Stimulated activated effector memory CD8-positive, alpha-beta T cell treated with anti-CD3 and anti-CD28 coated beads, Interleukin-12 subunit alpha, Interleukin-12 subunit beta, amount 100 ng/mL, for 72 hours (primary cell): ENCODE measurements around the gene CMIP.

Experiments
- ATAC-seq: fragments of 150-1000 bp; cut with Tn5 transposase; 2 replicates; pipeline ENCODE4 v1.10.0; 2021
- DNase-seq, 2 donors: peaks; one replicate each; pipeline ENCODE4 v3.0.0; 2021 to 2022; ENCODE audit warnings: low spot score in 2 of 2
- H3K27ac Mint-ChIP-seq: one replicate; pipeline ENCODE4 v1.8.0; 2022; ENCODE audit warnings: mild to moderate bottlenecking, mixed read lengths
- H3K36me3 Mint-ChIP-seq: one replicate; pipeline ENCODE4 v1.8.0; 2022; ENCODE audit warnings: mild to moderate bottlenecking, mixed read lengths
- H3K4me1 Mint-ChIP-seq: one replicate; pipeline ENCODE4 v1.8.0; 2022; ENCODE audit warnings: mixed read lengths
- H3K4me3 Mint-ChIP-seq: one replicate; pipeline ENCODE4 v1.8.0; 2022; ENCODE audit warnings: mild to moderate bottlenecking, mixed read lengths
- H3K9me3 Mint-ChIP-seq: one replicate; pipeline ENCODE4 v1.8.0; 2022; ENCODE audit warnings: mixed read lengths

Gene CMIP

DNA sequence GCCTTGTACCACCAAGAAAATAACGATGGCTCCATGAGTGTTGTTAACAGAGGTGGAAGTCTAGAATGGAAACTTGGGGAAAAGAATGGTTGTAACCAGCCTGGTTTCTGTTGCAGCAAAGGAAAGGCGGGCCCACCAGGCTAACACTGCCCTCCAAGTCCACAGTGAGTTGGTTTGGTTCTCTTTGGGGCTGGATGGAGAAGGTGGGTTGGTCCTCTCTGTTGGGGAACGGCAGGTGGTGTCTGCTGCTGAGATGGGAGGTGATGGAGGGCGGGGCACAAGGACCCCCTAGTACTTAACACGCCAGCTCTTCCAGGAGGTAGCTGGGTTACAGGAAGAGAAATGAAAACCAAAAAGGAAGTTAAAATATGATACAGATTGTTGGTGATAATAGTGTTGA, 257.9 kb downstream of the CMIP start:
- Mint-ChIP-seq H3K27ac (peak overlapping the region; percentile 76), H3K4me3 (no peak overlapping the region), H3K36me3 (peaks cover 81% of the 10 kb centered on the region), H3K4me1 (peaks cover 24% of the 10 kb centered on the region), H3K9me3 (no peaks in the 10 kb centered on the region)
- ATAC-seq (no peak), DNase-seq (no peak)

DNA sequence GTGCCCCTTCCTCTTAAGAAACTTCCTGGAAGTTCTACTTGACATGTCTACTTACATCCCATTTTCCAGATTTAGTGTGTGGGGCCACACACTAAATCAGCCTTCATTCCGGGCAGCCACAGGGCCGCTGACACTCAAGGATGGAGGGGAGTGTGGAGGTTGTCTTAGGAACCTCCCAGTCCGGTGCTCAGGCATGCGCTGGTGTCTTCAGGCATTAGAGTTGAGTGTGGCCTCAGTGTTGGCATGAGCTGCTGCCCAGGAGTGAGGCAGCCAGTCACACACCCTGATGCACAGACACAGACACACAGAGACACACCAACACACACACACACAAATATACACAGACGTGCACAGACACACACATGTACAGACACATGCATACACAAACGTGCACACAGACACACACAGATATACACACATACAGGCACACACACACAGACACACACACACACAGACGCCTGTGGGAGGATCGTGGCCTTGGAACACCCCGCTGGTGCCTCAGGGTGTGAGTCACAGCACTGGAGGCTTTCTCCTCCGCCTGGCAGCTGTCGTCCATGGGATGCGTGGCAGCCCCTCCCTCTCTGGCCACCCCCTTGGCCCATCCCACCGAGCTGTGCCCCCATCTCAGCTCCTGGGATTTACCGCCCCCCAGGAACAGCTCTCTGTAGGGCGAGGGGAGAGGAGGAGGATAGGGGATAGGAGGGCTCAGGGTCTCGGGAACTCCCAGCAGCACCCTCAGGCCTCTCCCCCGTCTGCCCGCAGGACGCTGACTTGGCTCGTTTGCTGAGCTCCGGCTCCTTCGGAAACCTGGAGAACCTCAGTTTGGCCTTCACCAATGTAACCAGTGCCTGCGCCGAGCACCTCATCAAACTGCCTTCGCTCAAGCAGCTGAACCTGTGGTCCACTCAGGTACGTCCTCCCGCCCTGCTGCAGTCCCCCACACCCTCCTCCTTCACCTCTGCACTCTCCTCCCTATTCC, 258.9 kb downstream of the CMIP start:
- Mint-ChIP-seq H3K9me3 (no peaks in the 10 kb centered on the region), H3K36me3 (peaks cover 87% of the 10 kb centered on the region), H3K4me1 (peaks cover 25% of the 10 kb centered on the region), H3K4me3 (no peak overlapping the region), H3K27ac (peak overlapping the region; percentile 76)
- no peak for DNase-seq
- ATAC-seq, result peak; percentile 46

DNA sequence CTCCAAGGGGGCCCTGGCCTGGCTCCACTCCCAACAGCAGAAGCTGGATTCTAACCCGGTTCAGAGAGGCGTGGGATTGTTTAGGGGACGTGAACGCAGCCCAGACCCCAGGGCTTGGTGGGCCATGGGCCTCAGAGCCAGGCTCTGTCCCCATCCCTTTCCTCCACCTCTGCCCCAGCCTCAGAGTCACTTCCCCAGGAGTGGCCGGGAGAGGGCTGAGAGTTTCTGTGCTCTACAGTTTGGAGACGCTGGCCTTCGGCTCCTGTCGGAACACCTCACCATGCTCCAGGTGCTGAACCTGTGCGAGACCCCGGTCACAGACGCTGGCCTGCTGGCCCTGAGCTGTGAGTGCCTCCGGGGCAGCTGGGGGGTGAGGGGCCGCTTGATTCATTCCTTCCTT, 260.7 kb downstream of the CMIP start:
- H3K4me3 Mint-ChIP-seq, result no peak overlapping the region
- peaks cover 22% of the 10 kb centered on the region for H3K4me1 Mint-ChIP-seq
- ATAC-seq (no peak), DNase-seq (no peak)
- H3K36me3 Mint-ChIP-seq, result peaks cover 76% of the 10 kb centered on the region
- H3K27ac Mint-ChIP-seq, result no peak overlapping the region
- H3K9me3 Mint-ChIP-seq, result no peaks in the 10 kb centered on the region

DNA sequence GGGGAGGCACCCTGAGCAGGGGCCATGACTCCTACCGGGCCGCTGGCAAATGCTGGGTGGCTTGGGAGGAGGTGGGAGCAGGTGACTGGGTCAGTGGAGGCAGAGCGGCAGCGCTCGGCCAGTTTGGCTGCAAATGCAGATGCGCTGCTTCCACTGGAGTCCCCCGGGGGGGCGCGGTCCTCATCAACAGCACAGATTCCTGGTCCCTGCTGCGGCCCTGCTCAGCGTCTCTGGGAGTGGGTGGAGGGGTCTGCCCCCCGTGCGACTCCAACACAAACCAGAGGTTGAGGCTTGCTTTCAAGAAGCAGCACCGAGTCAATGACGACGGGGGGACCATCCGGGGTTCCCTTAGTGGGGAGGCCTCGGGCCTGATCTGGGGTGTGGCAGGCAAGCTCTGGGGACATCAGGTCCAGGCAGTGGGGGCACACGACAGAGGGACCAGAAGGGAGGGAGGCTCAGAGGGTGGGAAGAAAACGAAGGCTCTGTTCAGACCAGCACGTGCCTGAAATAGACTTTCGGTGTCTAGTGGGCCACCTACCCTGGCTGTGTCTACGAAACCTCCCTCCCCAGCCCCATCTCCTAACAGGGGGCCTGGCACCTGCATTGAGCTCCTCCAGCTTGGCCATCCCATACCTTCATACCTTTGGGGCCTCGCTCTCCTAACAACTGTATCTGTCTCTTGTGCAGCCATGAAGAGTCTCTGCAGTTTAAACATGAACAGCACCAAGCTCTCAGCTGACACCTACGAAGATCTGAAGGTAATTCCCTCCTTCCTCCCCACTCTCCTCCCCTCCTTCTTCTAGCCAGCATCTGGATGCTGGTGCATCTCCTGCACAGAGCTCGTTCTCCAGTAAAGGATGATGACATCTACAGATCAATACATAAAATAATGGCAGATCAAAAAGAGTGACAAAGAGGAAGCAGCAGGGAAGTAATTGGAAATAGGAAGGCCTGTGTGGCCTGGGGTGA, 262.0 kb downstream of the CMIP start:
- Mint-ChIP-seq H3K9me3 (no peaks in the 10 kb centered on the region), H3K27ac (peak overlapping the region; percentile 75), H3K4me1 (peaks cover 17% of the 10 kb centered on the region), H3K4me3 (no peak overlapping the region), H3K36me3 (peaks cover 70% of the 10 kb centered on the region)
- no peak for ATAC-seq
- DNase-seq, result no peak

DNA sequence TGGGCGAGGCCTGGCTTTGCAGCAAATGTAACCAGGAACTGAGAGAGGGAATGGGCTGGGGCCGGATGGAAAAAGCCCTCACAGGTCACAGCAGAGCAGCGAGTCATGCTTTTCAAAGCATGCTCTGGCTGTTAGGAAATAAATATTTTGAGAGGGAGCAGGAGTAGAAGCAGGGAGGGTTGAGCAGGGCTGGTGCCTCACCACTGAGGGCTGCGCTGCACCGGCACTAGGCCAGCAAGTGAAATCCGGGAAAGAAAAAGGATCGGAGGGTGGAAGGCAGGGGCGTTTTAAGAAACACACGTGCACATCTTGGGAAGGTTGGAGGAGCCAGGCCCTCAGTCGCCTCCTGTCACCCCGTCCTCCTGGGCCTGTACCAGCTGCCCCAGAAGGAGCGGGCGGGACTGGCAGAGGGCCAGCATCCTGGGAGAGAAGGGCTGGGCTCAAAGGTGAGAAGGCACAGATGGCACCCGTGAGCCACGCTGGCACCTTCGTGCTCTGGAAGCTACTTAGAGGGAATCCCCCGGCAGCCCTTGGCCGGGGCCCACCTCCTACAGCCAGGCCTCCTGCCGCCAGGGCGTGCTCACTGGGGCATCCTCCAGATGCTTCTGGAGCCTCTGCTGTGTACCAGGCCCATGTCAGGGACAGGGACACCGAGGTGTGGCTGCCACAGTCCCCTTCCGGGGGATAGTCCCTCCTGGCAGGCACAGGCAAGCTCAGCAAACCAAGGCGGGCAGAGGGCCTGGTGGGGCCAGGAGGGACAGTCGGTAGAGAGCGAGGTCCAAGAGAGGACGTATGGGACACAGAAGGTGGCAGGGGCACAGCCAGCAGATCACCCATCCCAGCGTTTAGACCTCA, 263.0 kb downstream of the CMIP start:
- H3K36me3 Mint-ChIP-seq, result peaks cover 72% of the 10 kb centered on the region

DNA sequence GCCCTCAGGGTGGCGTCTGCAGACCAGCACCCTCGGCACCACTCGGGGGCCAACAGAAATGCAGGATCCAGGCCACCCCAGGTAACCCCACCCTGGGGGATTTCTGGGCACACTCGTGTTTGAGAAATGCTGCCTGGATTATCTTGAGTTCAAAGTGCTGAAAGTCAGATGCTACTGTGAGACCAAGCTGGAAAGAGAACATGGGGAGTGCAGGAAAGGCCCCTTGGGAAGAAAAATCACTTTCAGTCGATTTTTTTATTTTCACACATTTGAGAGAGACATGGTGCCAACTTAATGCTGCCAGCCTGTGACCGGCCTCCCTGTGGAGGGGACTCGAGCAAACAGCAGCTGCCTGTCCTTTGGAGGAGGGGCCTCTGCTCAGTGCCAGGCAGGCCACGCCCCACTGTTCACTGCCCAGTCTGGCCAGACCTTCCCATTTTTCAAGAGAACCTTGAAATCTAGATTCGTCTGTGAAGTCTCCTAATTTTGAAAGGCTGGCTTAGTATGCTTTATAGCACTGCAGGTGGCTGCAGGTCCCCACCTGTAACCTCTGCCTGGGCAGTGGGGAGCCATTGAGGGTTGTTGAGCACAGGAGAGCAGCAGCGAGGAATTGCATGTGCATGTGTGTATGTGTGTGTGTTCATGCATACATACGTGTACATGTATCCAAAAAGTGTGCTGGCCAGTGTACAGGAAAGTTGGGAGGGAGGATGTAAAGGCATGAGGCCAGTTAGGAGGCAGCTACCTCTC, 263.8 kb downstream of the CMIP start:
- no peak for DNase-seq
- no peak for ATAC-seq
- peak overlapping the region; percentile 75 for H3K27ac Mint-ChIP-seq
- H3K36me3 Mint-ChIP-seq, result peaks cover 67% of the 10 kb centered on the region
- H3K9me3 Mint-ChIP-seq, result no peaks in the 10 kb centered on the region
- peaks cover 13% of the 10 kb centered on the region for H3K4me1 Mint-ChIP-seq
- H3K4me3 Mint-ChIP-seq, result no peak overlapping the region

More for the DNA sequence above, 263.0 kb downstream of the CMIP start:
- peaks cover 17% of the 10 kb centered on the region for H3K4me1 Mint-ChIP-seq
- H3K27ac Mint-ChIP-seq, result peak overlapping the region; percentile 75
- no peak for DNase-seq
- H3K4me3 Mint-ChIP-seq, result no peak overlapping the region
- ATAC-seq, result peak; percentile 5
- no peaks in the 10 kb centered on the region for H3K9me3 Mint-ChIP-seq

DNA sequence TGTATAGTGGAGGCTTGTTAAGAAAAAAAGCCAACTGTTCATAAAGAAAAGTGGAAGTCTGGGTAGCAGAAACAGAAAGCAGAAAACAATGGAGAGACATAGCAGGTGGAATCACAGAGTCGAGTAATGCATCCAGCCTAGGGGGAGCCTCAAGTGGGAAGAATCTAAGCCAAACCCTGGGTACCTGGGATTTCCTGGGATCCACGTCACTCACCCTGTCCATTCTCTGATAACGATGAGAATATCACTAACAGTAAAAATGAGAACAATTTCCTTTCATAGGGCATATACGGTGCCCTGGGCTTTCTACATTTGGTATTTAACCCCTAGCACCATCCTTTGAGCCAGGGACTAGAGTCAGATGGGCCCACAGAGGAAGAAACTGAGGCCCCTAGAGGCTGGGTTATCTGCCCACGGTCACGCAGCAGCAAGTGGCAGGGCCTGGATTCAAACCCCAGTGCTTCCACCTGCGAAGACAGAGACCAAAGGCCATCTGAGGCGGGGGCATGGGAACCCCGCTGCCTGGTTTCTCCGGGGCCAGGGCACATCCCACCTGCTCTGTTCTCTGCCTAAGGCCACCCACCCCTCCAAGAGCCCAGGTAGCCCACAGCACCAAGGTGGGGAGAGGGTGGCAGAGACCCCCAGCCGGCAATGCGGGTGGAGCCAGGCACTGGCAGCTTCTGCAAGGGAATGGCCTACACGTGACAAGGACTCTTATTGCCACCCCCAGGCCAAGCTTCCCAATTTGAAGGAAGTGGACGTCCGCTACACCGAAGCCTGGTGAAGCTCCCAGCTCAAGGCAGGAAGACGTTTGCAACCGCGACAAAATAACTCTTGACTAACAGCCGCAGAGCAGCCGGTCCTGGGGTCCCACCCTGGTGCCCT, 264.6 kb downstream of the CMIP start:
- H3K27ac Mint-ChIP-seq, result peak overlapping the region; percentile 75
- H3K9me3 Mint-ChIP-seq, result no peaks in the 10 kb centered on the region

DNA sequence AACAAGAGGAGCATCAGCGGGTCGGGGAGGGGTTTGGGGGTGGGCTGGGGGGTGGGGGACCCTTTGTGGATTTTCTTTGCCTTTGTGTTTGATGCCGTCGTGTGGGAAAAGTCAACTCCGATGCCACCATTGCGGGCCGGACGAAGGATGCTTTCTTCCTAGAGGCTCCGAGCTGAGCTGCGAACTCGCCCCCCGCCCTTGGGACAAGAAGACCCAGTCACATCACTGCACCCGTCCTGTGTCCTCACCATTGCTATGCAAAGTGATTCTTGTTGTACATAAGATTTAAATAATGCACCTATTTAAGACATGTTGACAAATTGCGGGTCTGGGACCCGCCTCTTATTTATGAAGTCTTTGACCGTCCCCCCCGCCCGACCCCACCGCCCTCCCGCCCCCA, 265.4 kb downstream of the CMIP start:
- H3K4me1 Mint-ChIP-seq, result peaks cover 15% of the 10 kb centered on the region
- ATAC-seq (no peak), DNase-seq (no peak)
- no peak overlapping the region for H3K27ac Mint-ChIP-seq
- no peak overlapping the region for H3K4me3 Mint-ChIP-seq
- H3K9me3 Mint-ChIP-seq, result no peaks in the 10 kb centered on the region
- peaks cover 59% of the 10 kb centered on the region for H3K36me3 Mint-ChIP-seq

More for the DNA sequence above, 264.6 kb downstream of the CMIP start:
- Mint-ChIP-seq H3K4me1 (peaks cover 10% of the 10 kb centered on the region), H3K4me3 (no peak overlapping the region), H3K36me3 (peaks cover 61% of the 10 kb centered on the region)
- ATAC-seq (no peak), DNase-seq (no peak)

DNA sequence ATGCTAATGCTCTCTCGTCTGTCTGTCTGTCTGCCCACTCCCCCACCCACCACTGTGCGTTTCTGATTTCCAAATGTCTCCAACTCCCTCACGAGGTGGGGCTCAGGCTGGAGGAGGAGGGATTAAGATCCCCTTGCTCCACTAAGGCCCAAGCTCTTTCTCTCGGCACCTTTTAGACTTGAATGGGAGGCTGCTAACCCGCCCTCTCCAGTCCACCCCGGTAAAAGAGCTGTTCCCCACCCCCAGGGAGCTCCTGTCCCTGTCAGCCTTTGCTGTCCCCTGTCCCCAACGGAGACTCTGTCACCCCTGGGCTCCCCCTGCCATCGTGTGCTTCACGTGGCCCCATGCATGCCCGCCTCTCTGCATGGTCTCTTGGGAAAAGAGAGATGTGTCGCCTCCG, 266.0 kb downstream of the CMIP start:
- H3K9me3 Mint-ChIP-seq, result no peaks in the 10 kb centered on the region
- H3K36me3 Mint-ChIP-seq, result peaks cover 58% of the 10 kb centered on the region
- ATAC-seq (no peak), DNase-seq (no peak)
- H3K4me1 Mint-ChIP-seq, result peaks cover 20% of the 10 kb centered on the region
- H3K27ac Mint-ChIP-seq, result no peak overlapping the region
- H3K4me3 Mint-ChIP-seq, result no peak overlapping the region

DNA sequence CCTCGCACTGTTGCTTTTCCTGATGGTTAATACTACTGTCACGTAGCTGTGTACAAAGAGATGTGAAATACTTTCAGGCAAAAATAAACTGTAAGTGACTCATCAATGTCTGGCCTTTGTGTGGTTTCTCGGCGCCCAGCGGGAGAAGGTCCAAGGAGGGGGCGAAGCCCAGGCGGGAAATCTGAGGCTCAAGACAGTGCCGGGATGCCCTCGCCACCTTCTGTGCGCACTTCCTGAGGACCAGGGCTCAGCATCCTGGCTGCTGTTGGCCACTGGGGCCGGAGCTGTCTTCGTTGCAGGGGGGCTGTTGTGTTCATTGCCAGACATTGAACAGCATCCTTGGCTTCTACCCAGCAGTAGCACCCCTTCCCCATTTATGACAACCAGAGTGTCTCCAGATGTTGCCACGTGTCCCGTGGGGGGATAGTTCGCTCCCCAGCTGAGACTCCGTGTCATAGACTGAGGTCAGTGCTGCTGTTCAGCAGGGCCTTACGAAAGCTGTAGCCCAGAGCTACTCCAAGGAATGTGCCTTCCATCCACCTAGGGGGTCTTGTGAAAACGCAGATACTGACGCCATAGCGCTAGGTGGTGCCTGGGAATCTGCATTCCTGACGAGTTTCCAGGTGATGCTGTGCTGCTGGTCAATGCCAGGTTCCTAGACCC, 267.2 kb downstream of the CMIP start:
- H3K27ac Mint-ChIP-seq, result peak overlapping the region; percentile 34
- H3K36me3 Mint-ChIP-seq, result peaks cover 48% of the 10 kb centered on the region

DNA sequence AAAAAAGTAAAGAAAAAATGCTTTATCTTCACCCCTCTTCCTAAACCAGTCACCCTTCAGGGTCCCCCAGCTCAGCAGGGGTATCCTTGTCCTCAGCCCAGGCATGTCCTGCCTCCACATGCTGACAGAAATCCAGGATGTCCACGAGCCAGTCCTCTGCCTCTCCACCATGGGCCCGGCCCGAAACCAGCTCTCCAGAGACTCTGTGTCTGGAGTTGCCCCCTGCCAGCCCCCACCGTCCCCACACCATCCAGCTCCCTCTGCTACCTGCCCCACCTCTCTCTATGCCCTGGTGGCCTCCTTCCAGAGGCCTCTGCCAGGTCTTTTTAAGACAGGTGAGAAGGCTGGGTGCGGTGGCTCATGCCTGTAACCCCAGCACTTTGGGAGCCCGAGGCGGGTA, 268.1 kb downstream of the CMIP start:
- no peak for ATAC-seq
- no peak overlapping the region for H3K4me3 Mint-ChIP-seq
- peaks cover 39% of the 10 kb centered on the region for H3K36me3 Mint-ChIP-seq
- H3K4me1 Mint-ChIP-seq, result peaks cover 28% of the 10 kb centered on the region
- DNase-seq, result no peak
- no peaks in the 10 kb centered on the region for H3K9me3 Mint-ChIP-seq
- H3K27ac Mint-ChIP-seq, result no peak overlapping the region

More for the DNA sequence above, 267.2 kb downstream of the CMIP start:
- DNase-seq, result no peak
- no peak overlapping the region for H3K4me3 Mint-ChIP-seq
- ATAC-seq, result no peak
- H3K9me3 Mint-ChIP-seq, result no peaks in the 10 kb centered on the region
- peaks cover 31% of the 10 kb centered on the region for H3K4me1 Mint-ChIP-seq

DNA sequence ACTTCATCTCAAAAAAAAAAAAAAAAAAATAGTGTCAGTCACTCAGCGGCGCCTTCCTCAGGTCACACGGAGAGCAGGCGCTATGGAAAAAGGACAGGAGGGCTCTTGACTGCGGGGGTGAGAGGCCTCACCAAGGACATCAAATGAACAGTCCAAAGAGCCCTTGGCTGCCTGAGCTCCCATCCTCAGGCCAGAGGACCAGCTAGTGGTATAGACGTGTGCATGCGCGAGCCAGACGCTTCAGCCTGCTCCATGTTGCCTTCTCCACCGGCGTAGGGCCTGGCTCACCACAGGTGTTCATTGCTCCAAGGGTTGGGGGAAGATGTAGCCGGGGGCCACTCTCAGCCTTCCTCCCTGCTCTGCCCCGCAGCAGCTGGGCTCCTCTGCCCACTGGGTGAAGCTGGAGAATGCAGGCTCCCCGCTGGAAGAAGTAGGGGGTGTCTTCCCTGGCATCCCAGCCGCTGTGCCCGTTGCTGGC, 268.7 kb downstream of the CMIP start:
- DNase-seq, result no peak
- Mint-ChIP-seq H3K4me1 (peaks cover 35% of the 10 kb centered on the region), H3K36me3 (peaks cover 34% of the 10 kb centered on the region), H3K9me3 (no peaks in the 10 kb centered on the region), H3K4me3 (no peak overlapping the region), H3K27ac (no peak overlapping the region)
- ATAC-seq, result no peak

DNA sequence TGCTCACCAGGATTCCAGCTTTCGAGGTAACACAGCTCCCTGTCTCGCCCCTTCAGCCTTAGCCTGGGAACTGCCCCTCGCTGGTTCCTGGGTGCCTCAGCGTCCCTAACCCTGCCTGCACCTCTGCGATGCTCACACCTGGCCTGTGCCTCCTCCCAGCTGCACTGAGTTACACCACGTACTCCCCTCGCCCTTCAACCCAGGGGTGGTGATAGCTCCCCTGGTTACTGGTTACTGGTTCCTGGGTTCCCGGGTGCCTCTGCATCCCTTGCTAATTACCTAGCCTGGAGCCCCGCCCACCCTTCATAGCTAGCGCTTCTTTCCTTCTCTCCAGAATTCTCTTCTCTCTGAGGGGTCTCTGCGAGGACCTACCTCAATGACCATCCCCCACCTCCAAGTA, 269.2 kb downstream of the CMIP start:
- DNase-seq (no peak), ATAC-seq (no peak)
- peaks cover 39% of the 10 kb centered on the region for H3K4me1 Mint-ChIP-seq
- no peak overlapping the region for H3K27ac Mint-ChIP-seq
- no peak overlapping the region for H3K4me3 Mint-ChIP-seq
- no peaks in the 10 kb centered on the region for H3K9me3 Mint-ChIP-seq
- peaks cover 29% of the 10 kb centered on the region for H3K36me3 Mint-ChIP-seq
